Transverse colon (tissue), 4 donors: ENCODE results near the gene ERCC4.
A peak's percentile ranks its signal among the peaks of the same experiment; 100 is the strongest.

ENCODE experiments used
- POLR2A ChIP-seq: fragments of 450-650 bp; IDR thresholded peaks from one replicate; pipeline ENCODE4 v1.6.1; 2016; ENCODE audit warnings: antibody characterized with exemption, mild to moderate bottlenecking, moderate library complexity
- POLR2AphosphoS5 ChIP-seq, 3 donors: sonication (generic); formaldehyde crosslinking; IDR thresholded peaks; one replicate each; pipeline ENCODE4 v1.6.1; 2016; ENCODE audit warnings: antibody characterized with exemption in 3 of 3
- TF ChIP-seq, protein P1 (sequence below), 5 experiments: fragments of 200-600 bp in 3 of 5; fragments of 450-650 bp in 2 of 5; sonication (generic) in 3 of 5; IDR thresholded peaks; 1 replicate in 2 of 5; 2 replicates in 3 of 5; pipeline ENCODE4 v1.5.1; 2016 to 2017; ENCODE audit warnings: antibody characterized with exemption in 5 of 5, inconsistent platforms in 3 of 5, mild to moderate bottlenecking in 2 of 5, moderate library complexity in 1 of 5

DNA sequence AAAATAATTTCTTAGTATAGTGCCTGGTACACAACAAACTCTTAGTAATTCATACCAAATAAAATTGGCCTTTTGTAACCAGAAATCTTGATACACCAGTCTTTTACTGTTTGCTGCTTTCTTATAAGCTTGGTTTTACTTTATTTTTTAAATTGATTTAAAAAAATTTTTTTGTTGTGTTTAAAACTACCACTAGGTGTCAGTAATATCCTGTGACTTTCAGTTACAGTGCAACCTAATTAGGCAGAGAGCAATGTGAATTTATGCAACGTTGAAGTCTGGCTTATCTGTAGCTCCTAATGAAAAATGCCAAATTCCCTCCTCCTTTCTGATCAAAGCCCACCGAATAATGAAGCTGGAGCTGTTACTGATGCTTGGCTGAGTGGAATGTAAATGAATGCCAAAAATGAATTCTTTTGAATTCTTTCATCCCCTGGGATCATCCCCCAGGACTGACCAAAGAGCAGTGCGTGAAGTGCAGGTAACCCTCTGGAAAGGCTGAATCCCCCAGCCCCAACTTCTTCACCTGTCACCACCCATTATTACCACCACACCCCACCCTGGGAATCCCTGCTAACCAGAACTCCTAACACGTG is 3.8 kb downstream of the ERCC4 start:
- TF ChIP-seq, protein P1, sequence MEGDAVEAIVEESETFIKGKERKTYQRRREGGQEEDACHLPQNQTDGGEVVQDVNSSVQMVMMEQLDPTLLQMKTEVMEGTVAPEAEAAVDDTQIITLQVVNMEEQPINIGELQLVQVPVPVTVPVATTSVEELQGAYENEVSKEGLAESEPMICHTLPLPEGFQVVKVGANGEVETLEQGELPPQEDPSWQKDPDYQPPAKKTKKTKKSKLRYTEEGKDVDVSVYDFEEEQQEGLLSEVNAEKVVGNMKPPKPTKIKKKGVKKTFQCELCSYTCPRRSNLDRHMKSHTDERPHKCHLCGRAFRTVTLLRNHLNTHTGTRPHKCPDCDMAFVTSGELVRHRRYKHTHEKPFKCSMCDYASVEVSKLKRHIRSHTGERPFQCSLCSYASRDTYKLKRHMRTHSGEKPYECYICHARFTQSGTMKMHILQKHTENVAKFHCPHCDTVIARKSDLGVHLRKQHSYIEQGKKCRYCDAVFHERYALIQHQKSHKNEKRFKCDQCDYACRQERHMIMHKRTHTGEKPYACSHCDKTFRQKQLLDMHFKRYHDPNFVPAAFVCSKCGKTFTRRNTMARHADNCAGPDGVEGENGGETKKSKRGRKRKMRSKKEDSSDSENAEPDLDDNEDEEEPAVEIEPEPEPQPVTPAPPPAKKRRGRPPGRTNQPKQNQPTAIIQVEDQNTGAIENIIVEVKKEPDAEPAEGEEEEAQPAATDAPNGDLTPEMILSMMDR (IDR thresholded peaks at IDR 0.05) = peak; percentile 64 to 74 (median 72)
- TF ChIP-seq POLR2A (no peak), POLR2AphosphoS5 (IDR thresholded peaks at IDR 0.05) (no peak)
